ENCODE results near the gene ZGPAT. TPM values are rescaled to one million over a fixed set of nuclear protein-coding genes. Genes with fewer than 3 reads are reported as not detected.

The ZGPAT gene
- total RNA-seq = 23.8 and 24.5 TPM in 2 replicates

GRCh38 chr20:63707558-63708300, at the start of gene ZGPAT, which contains the start of gene ARFRP1:
Gene ZGPAT, plus strand, starts transcription at chr20:63708039. Its CDS starts 542 bp downstream, at chr20:63708581.
Gene ARFRP1, minus strand, starts transcription at chr20:63707976. Its CDS starts 885 bp downstream, at chr20:63707091.

GRCh38 chr20:63696628-63697356, 11.0 kb upstream of the ZGPAT start, which contains the start of gene TNFRSF6B:
Gene TNFRSF6B, plus strand, starts transcription at chr20:63696652. Its CDS starts 116 bp downstream, at chr20:63696768.

GRCh38 chr20:63735859-63736718, 28.2 kb downstream of the ZGPAT start, which contains the start of gene LIME1:
Gene LIME1, plus strand, starts transcription at chr20:63736664. Its CDS starts 886 bp downstream, at chr20:63737550.

GRCh38 chr20:63739130-63740069, 31.6 kb downstream of the ZGPAT start, which contains the start of gene SLC2A4RG:
Gene SLC2A4RG, plus strand, starts transcription at chr20:63739776. Its CDS starts 137 bp downstream, at chr20:63739913.

Other genes starting within 250 kb of the ZGPAT start
- not detected in 2 replicates for gene KCNQ2, start 235.4 kb upstream of the ZGPAT start, total RNA-seq
- gene EEF1A2, start 209.0 kb upstream of the ZGPAT start, total RNA-seq = 2.4 and 2.5 TPM in 2 replicates
- gene PPDPF, start 187.3 kb upstream of the ZGPAT start, total RNA-seq = 136 and 228 TPM in 2 replicates
- not detected in 2 replicates for gene PTK6, start 170.7 kb upstream of the ZGPAT start, total RNA-seq
- gene SRMS, start 160.3 kb upstream of the ZGPAT start, total RNA-seq = not detected in 2 replicates
- 0.16 and 0.36 TPM in 2 replicates for gene FNDC11, start 153.9 kb upstream of the ZGPAT start, total RNA-seq
- 24.0 and 33.4 TPM in 2 replicates for gene HELZ2, start 133.8 kb upstream of the ZGPAT start, total RNA-seq
- 6.8 and 12.5 TPM in 2 replicates for gene GMEB2, start 80.9 kb upstream of the ZGPAT start, total RNA-seq
- 38.6 and 51.4 TPM in 2 replicates for gene STMN3, start 54.6 kb upstream of the ZGPAT start, total RNA-seq
- gene RTEL1, start 49.7 kb upstream of the ZGPAT start, total RNA-seq = 7.1 and 9.6 TPM in 2 replicates
- 1.8 and 5.8 TPM in 2 replicates for gene TNFRSF6B, start 11.4 kb upstream of the ZGPAT start, total RNA-seq
- 37.3 and 38.5 TPM in 2 replicates for gene ARFRP1, start 63 bp upstream of the ZGPAT start, total RNA-seq
- 3.8 and 7.3 TPM in 2 replicates for gene LIME1, start 28.6 kb downstream of the ZGPAT start, total RNA-seq
- gene SLC2A4RG, start 31.7 kb downstream of the ZGPAT start, total RNA-seq = 36.9 and 58.5 TPM in 2 replicates
- gene ZBTB46, start 123.2 kb downstream of the ZGPAT start, total RNA-seq = 3.4 and 3.9 TPM in 2 replicates
- not detected in 2 replicates for gene ABHD16B, start 153.5 kb downstream of the ZGPAT start, total RNA-seq
- 131 and 133 TPM in 2 replicates for gene TPD52L2, start 157.2 kb downstream of the ZGPAT start, total RNA-seq
- 51.4 and 57.8 TPM in 2 replicates for gene DNAJC5, start 187.1 kb downstream of the ZGPAT start, total RNA-seq
- 14.9 and 17.3 TPM in 2 replicates for gene UCKL1, start 248.4 kb downstream of the ZGPAT start, total RNA-seq